Prostate gland (tissue), 2 donors: ENCODE data around the gene JMJD8.

Experiments used
- POLR2AphosphoS5 ChIP-seq: sonication (generic); formaldehyde crosslinking; IDR thresholded peaks from one replicate; pipeline ENCODE4 v1.6.1; 2017; ENCODE audit warnings: antibody characterized with exemption
- TF ChIP-seq, protein P1 (sequence below), 4 experiments: fragments of 200-600 bp in 2 of 4; fragments of 450-650 bp in 2 of 4; sonication (generic) in 2 of 4; IDR thresholded peaks; 1 replicate in 3 of 4; 2 replicates in 1 of 4; pipeline ENCODE4 v1.5.1; 2016 to 2019; ENCODE audit warnings: antibody characterized with exemption in 4 of 4, mild to moderate bottlenecking in 2 of 4, moderate library complexity in 2 of 4

DNA sequence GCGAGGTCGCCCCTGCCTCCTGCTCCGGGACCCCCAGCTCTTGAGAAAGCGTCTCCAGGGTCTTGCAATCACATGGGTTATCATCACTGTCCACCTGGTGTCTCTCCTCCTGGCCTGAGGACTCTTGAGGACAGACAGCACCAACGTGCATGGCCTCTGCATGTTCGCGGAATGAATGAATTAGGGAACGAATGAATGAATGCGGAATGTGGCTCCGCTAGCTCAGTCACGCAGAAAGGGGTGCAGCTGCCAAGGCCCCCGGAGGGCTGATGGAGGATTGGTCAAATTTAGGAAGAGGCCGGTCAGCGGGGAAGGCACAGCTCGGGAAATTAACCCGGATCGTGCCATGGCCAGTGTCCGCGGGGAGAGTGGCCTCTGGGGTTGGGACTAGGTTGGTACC is 18.2 kb upstream of the JMJD8 start:
- TF ChIP-seq, protein P1, sequence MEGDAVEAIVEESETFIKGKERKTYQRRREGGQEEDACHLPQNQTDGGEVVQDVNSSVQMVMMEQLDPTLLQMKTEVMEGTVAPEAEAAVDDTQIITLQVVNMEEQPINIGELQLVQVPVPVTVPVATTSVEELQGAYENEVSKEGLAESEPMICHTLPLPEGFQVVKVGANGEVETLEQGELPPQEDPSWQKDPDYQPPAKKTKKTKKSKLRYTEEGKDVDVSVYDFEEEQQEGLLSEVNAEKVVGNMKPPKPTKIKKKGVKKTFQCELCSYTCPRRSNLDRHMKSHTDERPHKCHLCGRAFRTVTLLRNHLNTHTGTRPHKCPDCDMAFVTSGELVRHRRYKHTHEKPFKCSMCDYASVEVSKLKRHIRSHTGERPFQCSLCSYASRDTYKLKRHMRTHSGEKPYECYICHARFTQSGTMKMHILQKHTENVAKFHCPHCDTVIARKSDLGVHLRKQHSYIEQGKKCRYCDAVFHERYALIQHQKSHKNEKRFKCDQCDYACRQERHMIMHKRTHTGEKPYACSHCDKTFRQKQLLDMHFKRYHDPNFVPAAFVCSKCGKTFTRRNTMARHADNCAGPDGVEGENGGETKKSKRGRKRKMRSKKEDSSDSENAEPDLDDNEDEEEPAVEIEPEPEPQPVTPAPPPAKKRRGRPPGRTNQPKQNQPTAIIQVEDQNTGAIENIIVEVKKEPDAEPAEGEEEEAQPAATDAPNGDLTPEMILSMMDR (IDR thresholded peaks at IDR 0.05) = no peak
- TF ChIP-seq POLR2AphosphoS5 = no peak
